SK-N-SH (cell line): ENCODE data around the gene PDE6A. TPM values are rescaled to one million over a fixed set of nuclear protein-coding genes. Genes with fewer than 3 reads are reported as not detected.
A peak's percentile ranks its signal among the peaks of the same experiment; 100 is the strongest.

Source experiments
- CTCF ChIA-PET: fragments of 300-600, 350-600 bp; formaldehyde crosslinking; extraction: SDS; loops from one replicate; lab custom pipeline; 2021; lab: Yijun Ruan, JAX
- POLR2A ChIA-PET: fragments of 350-600 bp; sonication (Branson Sonifier 250); formaldehyde crosslinking; extraction: SDS; loops from one replicate; lab custom pipeline; 2020; ENCODE audit warnings: antibody characterized with exemption, inconsistent platforms; lab: Yijun Ruan, JAX
- DNase-seq: peaks from one replicate; pipeline ENCODE4 v3.0.0; 2012
- H2AFZ ChIP-seq: fragments of 200-600 bp; sonication (generic); 2 replicates; pipeline ENCODE4 v1.8.1; 2016; ENCODE audit warnings: antibody characterized with exemption, mild to moderate bottlenecking, low read depth
- H3F3A ChIP-seq: fragments of 200-600 bp; sonication (generic); replicated peaks from 2 replicates; pipeline ENCODE3; 2016; ENCODE audit warnings: antibody characterized with exemption, mild to moderate bottlenecking; ENCODE audit not compliant: insufficient read depth
- H3K27ac ChIP-seq, 2 experiments: fragments of 200-500 bp in 1 of 2; fragments of 200-600 bp in 1 of 2; sonication (Bioruptor generic) in 1 of 2; sonication (generic), shearing (Covaris generic) in 1 of 2; 2 replicates each; pipeline versions ENCODE4 v1.5.1 to v1.6.1; 2014 to 2016; ENCODE audit warnings: low read depth in 2 of 2, inconsistent platforms in 1 of 2, low read length in 1 of 2, mild to moderate bottlenecking in 1 of 2, mixed read lengths in 1 of 2
- H3K27me3 ChIP-seq: fragments of 200-600 bp; sonication (generic), shearing (Covaris generic); 2 replicates; pipeline ENCODE4 v1.6.1; 2016; ENCODE audit warnings: mixed run types; ENCODE audit not compliant: insufficient read depth
- H3K36me3 ChIP-seq, 2 experiments: fragments of 200-500 bp in 1 of 2; fragments of 200-600 bp in 1 of 2; sonication (Bioruptor generic) in 1 of 2; sonication (generic) in 1 of 2; replicated peaks in 1 of 2; 2 replicates each; pipeline versions ENCODE3 to v1.5.1; 2014 to 2016; ENCODE audit warnings: low read length in 1 of 2, mild to moderate bottlenecking in 1 of 2; ENCODE audit not compliant: insufficient read depth in 2 of 2, control insufficient read depth in 1 of 2
- H3K4me1 ChIP-seq, 2 experiments: fragments of 200-500 bp in 1 of 2; fragments of 200-600 bp in 1 of 2; sonication (Bioruptor generic) in 1 of 2; sonication (generic), shearing (Covaris generic) in 1 of 2; 2 replicates each; pipeline versions ENCODE4 v1.5.1 to v1.6.1; 2014 to 2016; ENCODE audit warnings: low read depth in 1 of 2, low read length in 1 of 2, mixed run types in 1 of 2; ENCODE audit not compliant: insufficient read depth in 2 of 2, control insufficient read depth in 1 of 2
- H3K4me2 ChIP-seq: fragments of 200-600 bp; sonication (generic), shearing (Covaris generic); 2 replicates; pipeline ENCODE4 v1.6.1; 2017; ENCODE audit warnings: mixed run types
- H3K4me3 ChIP-seq, 2 experiments: fragments of 200-500 bp in 1 of 2; fragments of 200-600 bp in 1 of 2; sonication (Bioruptor generic) in 1 of 2; sonication (generic), shearing (Covaris generic) in 1 of 2; 2 replicates each; pipeline versions ENCODE4 v1.5.1 to v1.8.1; 2014 to 2016; ENCODE audit warnings: low read depth in 2 of 2, inconsistent platforms in 1 of 2, low read length in 1 of 2, mild to moderate bottlenecking in 1 of 2, mixed read lengths in 1 of 2, moderate library complexity in 1 of 2
- H3K79me2 ChIP-seq: fragments of 200-600 bp; sonication (generic); 2 replicates; pipeline ENCODE4 v1.8.1; 2017; ENCODE audit warnings: mild to moderate bottlenecking; ENCODE audit not compliant: insufficient read depth
- H3K9ac ChIP-seq: fragments of 200-600 bp; sonication (generic); 2 replicates; pipeline ENCODE4 v1.6.1; 2017; ENCODE audit warnings: mixed run types
- H3K9me2 ChIP-seq: fragments of 200-600 bp; sonication (generic); 2 replicates; pipeline ENCODE4 v1.6.1; 2017; ENCODE audit warnings: mixed run types
- H3K9me3 ChIP-seq: fragments of 200-600 bp; sonication (generic); 2 replicates; pipeline ENCODE4 v1.6.1; 2017; ENCODE audit warnings: mixed run types, mild to moderate bottlenecking, moderate library complexity
- H4K20me1 ChIP-seq: fragments of 200-600 bp; sonication (generic); 2 replicates; pipeline ENCODE4 v1.6.1; 2017; ENCODE audit warnings: mild to moderate bottlenecking, mixed run types; ENCODE audit not compliant: insufficient read depth
- CHD2 ChIP-seq: fragments of 150-350 bp; IDR thresholded peaks from 2 replicates; pipeline ENCODE4 v1.6.1; 2018; ENCODE audit warnings: low read length; ENCODE audit not compliant: partially characterized antibody
- ELF1 ChIP-seq: IDR thresholded peaks from 2 replicates; pipeline ENCODE4 v1.4.0; 2012
- EP300 ChIP-seq, 2 experiments: IDR thresholded peaks; 2 replicates each; pipeline versions ENCODE4 v1.4.0 to v1.6.1; 2012; ENCODE audit warnings: borderline replicate concordance in 1 of 2, low read depth in 1 of 2, low read length in 1 of 2
- FOSL2 ChIP-seq: IDR thresholded peaks from 2 replicates; pipeline ENCODE4 v1.4.0; 2012; ENCODE audit warnings: low read depth, mild to moderate bottlenecking, moderate library complexity, borderline replicate concordance
- MXI1 ChIP-seq: IDR thresholded peaks from 2 replicates; pipeline ENCODE4 v1.6.1; 2012; ENCODE audit warnings: mild to moderate bottlenecking, low read depth, low read length, improper control_type of control experiment
- NFIC ChIP-seq: IDR thresholded peaks from 2 replicates; pipeline ENCODE4 v1.4.0; 2012; ENCODE audit warnings: borderline replicate concordance
- POLR2AphosphoS5 ChIP-seq: IDR thresholded peaks from 2 replicates; pipeline ENCODE4 v1.6.1; 2012; ENCODE audit warnings: low read depth, low read length
- RAD21 ChIP-seq: IDR thresholded peaks from 2 replicates; pipeline ENCODE4 v1.6.1; 2012; ENCODE audit warnings: mild to moderate bottlenecking, low read length
- SIN3A ChIP-seq: IDR thresholded peaks from 2 replicates; pipeline ENCODE4 v1.6.1; 2012; ENCODE audit warnings: low read depth, mild to moderate bottlenecking, low read length, moderate library complexity, borderline replicate concordance
- SMC3 ChIP-seq: IDR thresholded peaks from 2 replicates; pipeline ENCODE4 v1.6.1; 2012; ENCODE audit warnings: low read depth, low read length, improper control_type of control experiment
- TAF1 ChIP-seq: IDR thresholded peaks from 2 replicates; pipeline ENCODE4 v1.6.1; 2012; ENCODE audit warnings: low read depth, mild to moderate bottlenecking, low read length, moderate library complexity, borderline replicate concordance
- TCF12 ChIP-seq: IDR thresholded peaks from 2 replicates; pipeline ENCODE4 v1.4.0; 2012
- WGBS: methylation state at CpG from one replicate; pipeline ENCODE4 v1.1.6; 2017; ENCODE audit warnings: low lambda C conversion rate; 5-methylcytosine and 5-hydroxymethylcytosine counted together
- polyA plus RNA-seq, 3 experiments: library from polyadenylated mRNA; depleted of rRNA; stranded (reverse); fragments of >200 nt; gene quantifications; 2 replicates each; pipeline ENCODE4 v1.2.3, GENCODE V29; 2012
- TF ChIP-seq, protein P1 (sequence below): IDR thresholded peaks from 2 replicates; pipeline ENCODE4; 2012
- TF ChIP-seq, protein P2 (sequence below): fragments of 200-600 bp; sonication (generic); IDR thresholded peaks from 2 replicates; pipeline ENCODE4 v1.6.1; 2017; ENCODE audit warnings: antibody characterized with exemption, mild to moderate bottlenecking, moderate library complexity
- TF ChIP-seq, protein P3 (sequence below): IDR thresholded peaks from 2 replicates; pipeline ENCODE4 v1.4.0; 2012; ENCODE audit warnings: low read depth, borderline replicate concordance
- TF ChIP-seq, protein P4 (sequence below): IDR thresholded peaks from 2 replicates; pipeline ENCODE4 v1.6.1; 2012; ENCODE audit warnings: mild to moderate bottlenecking, low read depth, low read length, moderate library complexity
- TF ChIP-seq, protein P5 (sequence below): fragments of 150-350 bp; IDR thresholded peaks from 2 replicates; pipeline ENCODE4 v1.6.1; 2016; ENCODE audit warnings: mild to moderate bottlenecking, low read depth, low read length

PDE6A gene
- polyA plus RNA-seq, 1 of the 3 experiments (the other 2 are of a cell fraction) = 0.05 TPM

DNA sequence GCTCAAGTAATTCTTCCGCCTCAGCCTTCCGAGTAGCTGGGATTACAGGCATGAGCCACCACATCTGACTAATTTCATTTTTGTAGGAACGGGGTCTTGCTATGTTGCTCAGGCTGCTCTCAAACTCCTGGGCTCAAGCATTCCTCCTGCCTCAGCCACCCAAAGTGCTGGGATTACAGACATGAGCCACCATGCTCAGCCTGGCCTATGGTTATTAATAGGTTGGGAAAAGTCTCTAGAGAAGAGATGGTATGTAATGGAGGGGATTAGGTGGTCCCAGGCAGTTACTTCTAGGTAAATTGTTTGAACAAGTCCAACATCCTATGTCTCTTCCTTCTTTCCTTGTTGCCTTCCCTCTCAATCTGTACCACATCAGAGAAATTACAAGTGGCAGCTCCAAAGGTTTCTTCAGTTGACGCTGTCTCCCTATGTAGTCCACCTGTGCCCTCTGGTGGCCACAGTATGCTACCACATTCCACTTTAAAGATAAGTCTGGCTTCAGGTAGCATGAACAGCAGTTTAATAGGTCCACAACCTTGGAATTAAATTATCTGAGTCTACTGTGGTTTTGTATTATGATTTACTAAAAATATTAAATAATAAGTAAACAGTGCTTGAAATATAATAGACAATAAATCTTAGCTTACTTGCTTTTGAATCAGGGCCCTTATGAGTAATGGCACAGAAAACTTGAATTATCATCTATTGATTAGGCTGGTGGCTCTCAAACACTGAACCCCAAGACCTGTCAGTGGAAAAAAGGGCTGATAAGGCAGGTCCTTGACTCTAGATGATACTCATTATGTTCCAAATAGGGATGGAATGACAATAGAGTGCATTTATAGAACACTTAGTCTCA is 46.2 kb upstream of the PDE6A start:
- H3K9ac ChIP-seq = no peak overlapping the region
- WGBS = 75% methylated on average over 4 of the region's 4 CpGs

More for the DNA sequence above, 46.2 kb upstream of the PDE6A start:
- no peak overlapping the region for H3K27ac ChIP-seq
- H3K4me1 ChIP-seq = peaks cover 9 to 10% of the 10 kb centered on the region in 2 experiments; a peak in 1 of 4 replicates
- POLR2A ChIA-PET = interaction anchor here (0.9 to 1.0 kb wide), 2 partner anchors 9 to 157 kb away, joined by 3 to 4 read pairs; partner anchors contain the start of gene TIGD6
- no peaks in the 10 kb centered on the region for H3K27me3 ChIP-seq
- no peaks in the 10 kb centered on the region for H3K79me2 ChIP-seq
- peaks cover 19% of the 10 kb centered on the region for H3F3A ChIP-seq
- H2AFZ ChIP-seq = no peak overlapping the region
- H3K4me3 ChIP-seq = peak overlapping the region in 1 of 2 experiments; percentile 28; a peak in 1 of 4 replicates
- no peaks in the 10 kb centered on the region for H4K20me1 ChIP-seq
- H3K9me3 ChIP-seq = no peaks in the 10 kb centered on the region
- no peaks in the 10 kb centered on the region for H3K9me2 ChIP-seq
- peak; percentile 67 for DNase-seq
- no peak overlapping the region for H3K4me2 ChIP-seq
- peaks cover 0 to 15% of the 10 kb centered on the region in 2 experiments for H3K36me3 ChIP-seq
- CTCF ChIA-PET = interaction anchor here (0.5 to 8.8 kb wide), 65 partner anchors 10 to 455 kb away, joined by 3 to 506 read pairs (median 4); partner anchors contain the start of genes HMGXB3, PDE6A, SLC26A2 and TIGD6
- no peak for TF ChIP-seq NFIC
- TF ChIP-seq, protein P1, sequence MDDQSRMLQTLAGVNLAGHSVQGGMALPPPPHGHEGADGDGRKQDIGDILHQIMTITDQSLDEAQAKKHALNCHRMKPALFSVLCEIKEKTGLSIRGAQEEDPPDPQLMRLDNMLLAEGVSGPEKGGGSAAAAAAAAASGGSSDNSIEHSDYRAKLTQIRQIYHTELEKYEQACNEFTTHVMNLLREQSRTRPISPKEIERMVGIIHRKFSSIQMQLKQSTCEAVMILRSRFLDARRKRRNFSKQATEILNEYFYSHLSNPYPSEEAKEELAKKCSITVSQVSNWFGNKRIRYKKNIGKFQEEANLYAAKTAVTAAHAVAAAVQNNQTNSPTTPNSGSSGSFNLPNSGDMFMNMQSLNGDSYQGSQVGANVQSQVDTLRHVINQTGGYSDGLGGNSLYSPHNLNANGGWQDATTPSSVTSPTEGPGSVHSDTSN = peak; percentile 93
- TF ChIP-seq TCF12 = peak; percentile 85
- TF ChIP-seq, protein P2, sequence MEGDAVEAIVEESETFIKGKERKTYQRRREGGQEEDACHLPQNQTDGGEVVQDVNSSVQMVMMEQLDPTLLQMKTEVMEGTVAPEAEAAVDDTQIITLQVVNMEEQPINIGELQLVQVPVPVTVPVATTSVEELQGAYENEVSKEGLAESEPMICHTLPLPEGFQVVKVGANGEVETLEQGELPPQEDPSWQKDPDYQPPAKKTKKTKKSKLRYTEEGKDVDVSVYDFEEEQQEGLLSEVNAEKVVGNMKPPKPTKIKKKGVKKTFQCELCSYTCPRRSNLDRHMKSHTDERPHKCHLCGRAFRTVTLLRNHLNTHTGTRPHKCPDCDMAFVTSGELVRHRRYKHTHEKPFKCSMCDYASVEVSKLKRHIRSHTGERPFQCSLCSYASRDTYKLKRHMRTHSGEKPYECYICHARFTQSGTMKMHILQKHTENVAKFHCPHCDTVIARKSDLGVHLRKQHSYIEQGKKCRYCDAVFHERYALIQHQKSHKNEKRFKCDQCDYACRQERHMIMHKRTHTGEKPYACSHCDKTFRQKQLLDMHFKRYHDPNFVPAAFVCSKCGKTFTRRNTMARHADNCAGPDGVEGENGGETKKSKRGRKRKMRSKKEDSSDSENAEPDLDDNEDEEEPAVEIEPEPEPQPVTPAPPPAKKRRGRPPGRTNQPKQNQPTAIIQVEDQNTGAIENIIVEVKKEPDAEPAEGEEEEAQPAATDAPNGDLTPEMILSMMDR = peak; percentile 96
- peak; percentile 29 for TF ChIP-seq CHD2
- no peak for TF ChIP-seq FOSL2
- TF ChIP-seq MXI1 = no peak
- no peak for TF ChIP-seq ELF1
- peak; percentile 42; the same call in 1 of the 2 replicates for TF ChIP-seq POLR2AphosphoS5
- TF ChIP-seq, protein P3, sequence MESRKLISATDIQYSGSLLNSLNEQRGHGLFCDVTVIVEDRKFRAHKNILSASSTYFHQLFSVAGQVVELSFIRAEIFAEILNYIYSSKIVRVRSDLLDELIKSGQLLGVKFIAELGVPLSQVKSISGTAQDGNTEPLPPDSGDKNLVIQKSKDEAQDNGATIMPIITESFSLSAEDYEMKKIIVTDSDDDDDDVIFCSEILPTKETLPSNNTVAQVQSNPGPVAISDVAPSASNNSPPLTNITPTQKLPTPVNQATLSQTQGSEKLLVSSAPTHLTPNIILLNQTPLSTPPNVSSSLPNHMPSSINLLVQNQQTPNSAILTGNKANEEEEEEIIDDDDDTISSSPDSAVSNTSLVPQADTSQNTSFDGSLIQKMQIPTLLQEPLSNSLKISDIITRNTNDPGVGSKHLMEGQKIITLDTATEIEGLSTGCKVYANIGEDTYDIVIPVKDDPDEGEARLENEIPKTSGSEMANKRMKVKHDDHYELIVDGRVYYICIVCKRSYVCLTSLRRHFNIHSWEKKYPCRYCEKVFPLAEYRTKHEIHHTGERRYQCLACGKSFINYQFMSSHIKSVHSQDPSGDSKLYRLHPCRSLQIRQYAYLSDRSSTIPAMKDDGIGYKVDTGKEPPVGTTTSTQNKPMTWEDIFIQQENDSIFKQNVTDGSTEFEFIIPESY = no peak
- TF ChIP-seq RAD21 = peak; percentile 98
- peak; percentile 99 for TF ChIP-seq SMC3
- TF ChIP-seq, protein P4, sequence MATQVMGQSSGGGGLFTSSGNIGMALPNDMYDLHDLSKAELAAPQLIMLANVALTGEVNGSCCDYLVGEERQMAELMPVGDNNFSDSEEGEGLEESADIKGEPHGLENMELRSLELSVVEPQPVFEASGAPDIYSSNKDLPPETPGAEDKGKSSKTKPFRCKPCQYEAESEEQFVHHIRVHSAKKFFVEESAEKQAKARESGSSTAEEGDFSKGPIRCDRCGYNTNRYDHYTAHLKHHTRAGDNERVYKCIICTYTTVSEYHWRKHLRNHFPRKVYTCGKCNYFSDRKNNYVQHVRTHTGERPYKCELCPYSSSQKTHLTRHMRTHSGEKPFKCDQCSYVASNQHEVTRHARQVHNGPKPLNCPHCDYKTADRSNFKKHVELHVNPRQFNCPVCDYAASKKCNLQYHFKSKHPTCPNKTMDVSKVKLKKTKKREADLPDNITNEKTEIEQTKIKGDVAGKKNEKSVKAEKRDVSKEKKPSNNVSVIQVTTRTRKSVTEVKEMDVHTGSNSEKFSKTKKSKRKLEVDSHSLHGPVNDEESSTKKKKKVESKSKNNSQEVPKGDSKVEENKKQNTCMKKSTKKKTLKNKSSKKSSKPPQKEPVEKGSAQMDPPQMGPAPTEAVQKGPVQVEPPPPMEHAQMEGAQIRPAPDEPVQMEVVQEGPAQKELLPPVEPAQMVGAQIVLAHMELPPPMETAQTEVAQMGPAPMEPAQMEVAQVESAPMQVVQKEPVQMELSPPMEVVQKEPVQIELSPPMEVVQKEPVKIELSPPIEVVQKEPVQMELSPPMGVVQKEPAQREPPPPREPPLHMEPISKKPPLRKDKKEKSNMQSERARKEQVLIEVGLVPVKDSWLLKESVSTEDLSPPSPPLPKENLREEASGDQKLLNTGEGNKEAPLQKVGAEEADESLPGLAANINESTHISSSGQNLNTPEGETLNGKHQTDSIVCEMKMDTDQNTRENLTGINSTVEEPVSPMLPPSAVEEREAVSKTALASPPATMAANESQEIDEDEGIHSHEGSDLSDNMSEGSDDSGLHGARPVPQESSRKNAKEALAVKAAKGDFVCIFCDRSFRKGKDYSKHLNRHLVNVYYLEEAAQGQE = no peak
- TF ChIP-seq, protein P5, sequence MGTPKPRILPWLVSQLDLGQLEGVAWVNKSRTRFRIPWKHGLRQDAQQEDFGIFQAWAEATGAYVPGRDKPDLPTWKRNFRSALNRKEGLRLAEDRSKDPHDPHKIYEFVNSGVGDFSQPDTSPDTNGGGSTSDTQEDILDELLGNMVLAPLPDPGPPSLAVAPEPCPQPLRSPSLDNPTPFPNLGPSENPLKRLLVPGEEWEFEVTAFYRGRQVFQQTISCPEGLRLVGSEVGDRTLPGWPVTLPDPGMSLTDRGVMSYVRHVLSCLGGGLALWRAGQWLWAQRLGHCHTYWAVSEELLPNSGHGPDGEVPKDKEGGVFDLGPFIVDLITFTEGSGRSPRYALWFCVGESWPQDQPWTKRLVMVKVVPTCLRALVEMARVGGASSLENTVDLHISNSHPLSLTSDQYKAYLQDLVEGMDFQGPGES = no peak
- peak in 1 of 2 experiments; percentile 28; a peak in 1 of 4 replicates for TF ChIP-seq EP300 (IDR thresholded peaks at IDR 0.05; ENCODE audit: borderline replicate concordance in 1 of 2, low read depth in 1 of 2, low read length in 1 of 2)
- no peak for TF ChIP-seq SIN3A
- no peak for TF ChIP-seq TAF1
